Right lobe of liver (tissue), 4 donors: ENCODE results near the gene SH3TC1.

Experiments used
- POLR2A ChIP-seq: fragments of 450-650 bp; IDR thresholded peaks from one replicate; pipeline ENCODE4 v1.6.1; 2017; ENCODE audit warnings: antibody characterized with exemption, mild to moderate bottlenecking
- TF ChIP-seq, protein P1 (sequence below), 4 donors: fragments of 200-600 bp in 3 of 4; fragments of 450-650 bp in 1 of 4; IDR thresholded peaks; one replicate each; pipeline versions ENCODE4 v1.5.1 to v1.8.0; 2016 to 2022; ENCODE audit warnings: antibody characterized with exemption in 4 of 4, mild to moderate bottlenecking in 2 of 4
- donor health status: DM: no; HTN: no; CAD: no.
- donor health status: DM: no; HTN: no; CAD: no.
- donor health status: DM: no; HTN: yes; CAD: no.

DNA sequence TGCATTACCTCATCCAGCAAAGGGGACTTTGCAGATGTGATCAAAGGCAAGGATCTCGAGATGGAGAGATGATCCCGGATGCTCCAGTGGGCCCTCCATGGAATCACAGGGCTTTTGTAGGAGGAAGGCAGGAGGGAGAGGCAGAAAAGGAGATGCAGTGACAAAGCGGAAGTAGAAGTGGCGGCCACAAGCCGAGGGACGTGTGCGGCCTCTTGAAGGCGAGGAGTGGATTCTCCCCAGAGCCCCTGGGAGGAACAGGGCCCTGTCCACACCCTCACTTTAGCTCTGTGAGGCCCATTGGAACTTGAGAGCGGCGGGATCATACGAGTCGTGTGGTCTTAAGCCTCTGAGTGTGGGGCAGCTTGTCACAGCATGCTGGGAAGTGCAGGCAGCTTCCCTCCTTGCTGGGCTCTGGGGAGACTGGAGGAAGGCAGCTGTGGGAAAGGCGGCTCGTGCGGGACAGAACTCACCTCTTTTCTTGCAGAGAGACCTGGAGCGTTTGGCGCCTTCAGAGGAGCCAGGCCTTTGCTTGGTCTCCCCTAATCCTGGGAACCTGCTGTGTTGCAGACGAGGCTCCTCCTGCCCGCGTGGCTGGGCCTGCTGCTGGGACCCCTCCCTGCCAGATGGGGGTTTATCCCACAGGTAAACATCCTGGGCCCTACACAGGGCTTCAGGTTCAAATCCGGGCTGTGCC lies 10.2 kb downstream of the SH3TC1 start:
- TF ChIP-seq, protein P1, sequence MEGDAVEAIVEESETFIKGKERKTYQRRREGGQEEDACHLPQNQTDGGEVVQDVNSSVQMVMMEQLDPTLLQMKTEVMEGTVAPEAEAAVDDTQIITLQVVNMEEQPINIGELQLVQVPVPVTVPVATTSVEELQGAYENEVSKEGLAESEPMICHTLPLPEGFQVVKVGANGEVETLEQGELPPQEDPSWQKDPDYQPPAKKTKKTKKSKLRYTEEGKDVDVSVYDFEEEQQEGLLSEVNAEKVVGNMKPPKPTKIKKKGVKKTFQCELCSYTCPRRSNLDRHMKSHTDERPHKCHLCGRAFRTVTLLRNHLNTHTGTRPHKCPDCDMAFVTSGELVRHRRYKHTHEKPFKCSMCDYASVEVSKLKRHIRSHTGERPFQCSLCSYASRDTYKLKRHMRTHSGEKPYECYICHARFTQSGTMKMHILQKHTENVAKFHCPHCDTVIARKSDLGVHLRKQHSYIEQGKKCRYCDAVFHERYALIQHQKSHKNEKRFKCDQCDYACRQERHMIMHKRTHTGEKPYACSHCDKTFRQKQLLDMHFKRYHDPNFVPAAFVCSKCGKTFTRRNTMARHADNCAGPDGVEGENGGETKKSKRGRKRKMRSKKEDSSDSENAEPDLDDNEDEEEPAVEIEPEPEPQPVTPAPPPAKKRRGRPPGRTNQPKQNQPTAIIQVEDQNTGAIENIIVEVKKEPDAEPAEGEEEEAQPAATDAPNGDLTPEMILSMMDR (IDR thresholded peaks at IDR 0.05): no peak
- TF ChIP-seq POLR2A: no peak
